HepG2 (cell line): ENCODE data around the gene ANKZF1. TPM values are rescaled to one million over a fixed set of nuclear protein-coding genes. Genes with fewer than 3 reads are reported as not detected.
A peak's percentile ranks its signal among the peaks of the same experiment; 100 is the strongest.

ENCODE experiments used
- HOXA5 ChIP-seq: sonication (generic); formaldehyde crosslinking; IDR thresholded peaks from 2 replicates; pipeline ENCODE4 v1.4.0; 2020; ENCODE audit warnings: missing genetic modification reagents
- KDM5B ChIP-seq: sonication (generic); formaldehyde crosslinking; IDR thresholded peaks from 2 replicates; pipeline ENCODE4 v1.4.0; 2020; ENCODE audit warnings: missing genetic modification reagents, mild to moderate bottlenecking, borderline replicate concordance
- KMT2A ChIP-seq: sonication (generic); formaldehyde crosslinking; IDR thresholded peaks from 2 replicates; pipeline ENCODE4 v1.4.0; 2020; ENCODE audit warnings: missing genetic modification reagents
- NFYC ChIP-seq: IDR thresholded peaks from 2 replicates; pipeline ENCODE4 v1.6.1; 2016; ENCODE audit warnings: missing genetic modification reagents, missing compliant biosample characterization
- PAX8 ChIP-seq: sonication (generic); formaldehyde crosslinking; IDR thresholded peaks from 2 replicates; pipeline ENCODE4 v1.8.0; 2022; ENCODE audit warnings: mild to moderate bottlenecking, missing genetic modification reagents, borderline replicate concordance
- STAT5B ChIP-seq: sonication (generic); formaldehyde crosslinking; IDR thresholded peaks from 2 replicates; pipeline ENCODE4 v1.4.0; 2020; ENCODE audit warnings: missing genetic modification reagents
- TAF1 ChIP-seq: sonication (generic); formaldehyde crosslinking; IDR thresholded peaks from 2 replicates; pipeline ENCODE4 v1.4.0; 2020; ENCODE audit warnings: missing genetic modification reagents
- THAP11 ChIP-seq: IDR thresholded peaks from 2 replicates; pipeline ENCODE4 v1.6.1; 2016; ENCODE audit warnings: missing biosample characterization, missing genetic modification reagents
- TOE1 ChIP-seq: sonication (generic); formaldehyde crosslinking; IDR thresholded peaks from 2 replicates; pipeline ENCODE4 v1.4.0; 2020; ENCODE audit warnings: mild to moderate bottlenecking, missing genetic modification reagents
- TOPORS ChIP-seq: sonication (generic); formaldehyde crosslinking; IDR thresholded peaks from 2 replicates; pipeline ENCODE4 v1.8.0; 2023; ENCODE audit warnings: mild to moderate bottlenecking, missing genetic modification reagents
- ZFP37 ChIP-seq: sonication (generic); formaldehyde crosslinking; IDR thresholded peaks from 2 replicates; pipeline ENCODE4 v1.4.0; 2020; ENCODE audit warnings: missing genetic modification reagents, borderline replicate concordance
- ZNF138 ChIP-seq: sonication (generic); formaldehyde crosslinking; IDR thresholded peaks from 2 replicates; pipeline ENCODE4 v1.5.0; 2020; ENCODE audit warnings: mild to moderate bottlenecking, low read depth, missing genetic modification reagents
- ZNF143 ChIP-seq: sonication (generic); formaldehyde crosslinking; IDR thresholded peaks from 2 replicates; pipeline ENCODE4 v1.4.0; 2020; ENCODE audit warnings: missing genetic modification reagents
- ZNF224 ChIP-seq: sonication (generic); formaldehyde crosslinking; IDR thresholded peaks from 2 replicates; pipeline ENCODE4 v1.5.0; 2020; ENCODE audit warnings: mild to moderate bottlenecking, missing genetic modification reagents
- ZNF383 ChIP-seq: sonication (generic); formaldehyde crosslinking; IDR thresholded peaks from 2 replicates; pipeline ENCODE4 v1.4.0; 2020; ENCODE audit warnings: missing genetic modification reagents, mild to moderate bottlenecking, borderline replicate concordance
- ZNF550 ChIP-seq: sonication (generic); formaldehyde crosslinking; IDR thresholded peaks from 2 replicates; pipeline ENCODE4 v1.4.0; 2020; ENCODE audit warnings: mild to moderate bottlenecking, missing genetic modification reagents, borderline replicate concordance
- ZNF616 ChIP-seq: sonication (generic); formaldehyde crosslinking; IDR thresholded peaks from 2 replicates; pipeline ENCODE4 v1.5.0; 2020; ENCODE audit warnings: low read depth, mild to moderate bottlenecking, missing genetic modification reagents
- ZNF761 ChIP-seq: sonication (generic); formaldehyde crosslinking; conservative IDR thresholded peaks from 2 replicates; pipeline ENCODE4 v1.4.0; 2020; ENCODE audit warnings: mild to moderate bottlenecking, missing genetic modification reagents
- ZNF816 ChIP-seq: sonication (generic); formaldehyde crosslinking; IDR thresholded peaks from 2 replicates; pipeline ENCODE4 v1.8.0; 2022; ENCODE audit warnings: missing genetic modification reagents, mild to moderate bottlenecking, borderline replicate concordance
- polyA plus RNA-seq, 8 experiments: library from polyadenylated mRNA; depleted of rRNA in 3 of 8; stranded (reverse) in 7 of 8; unstranded in 1 of 8; fragments of >200 nt; fragmentation: Illumina TruSeq in 4 of 8; extraction: Trizol in 4 of 8; gene quantifications; 2 replicates each; pipeline versions ENCODE4 v1.2.1 to v1.2.3, GENCODE V29; 2011 to 2016; ENCODE audit warnings: low read depth in 4 of 8, missing spikeins in 1 of 8, mixed read lengths in 1 of 8; ENCODE audit not compliant: insufficient read depth in 1 of 8
- total RNA-seq, 5 experiments: library from RNA; depleted of rRNA; stranded (reverse); fragments of >200 nt; fragmentation: Illumina TruSeq; extraction: Trizol; gene quantifications; 2 replicates each; pipeline ENCODE4 v1.2.3, GENCODE V29; 2016; ENCODE audit warnings: low read depth in 1 of 5
- TF ChIP-seq, protein P1 (sequence below): sonication (generic); formaldehyde crosslinking; IDR thresholded peaks from 2 replicates; pipeline ENCODE4 v1.4.0; 2020; ENCODE audit warnings: mild to moderate bottlenecking, missing genetic modification reagents
- TF ChIP-seq, protein P2 (sequence below): sonication (generic); formaldehyde crosslinking; IDR thresholded peaks from 2 replicates; pipeline ENCODE4 v1.5.1; 2020; ENCODE audit warnings: missing genetic modification reagents, mild to moderate bottlenecking, borderline replicate concordance
- TF ChIP-seq, protein P3 (sequence below): sonication (generic); formaldehyde crosslinking; IDR thresholded peaks from 2 replicates; pipeline ENCODE4 v1.4.0; 2020; ENCODE audit warnings: missing genetic modification reagents, borderline replicate concordance
- TF ChIP-seq, protein P4 (sequence below): sonication (generic); formaldehyde crosslinking; IDR thresholded peaks from 2 replicates; pipeline ENCODE4 v1.8.0; 2022; ENCODE audit warnings: mild to moderate bottlenecking, missing genetic modification reagents

The ANKZF1 gene
- total and polyA plus RNA-seq, 2 of the 13 experiments (the other 11 are each of a cell fraction or from before 2014, with no cell fraction given) = 25.3 to 128 TPM

DNA sequence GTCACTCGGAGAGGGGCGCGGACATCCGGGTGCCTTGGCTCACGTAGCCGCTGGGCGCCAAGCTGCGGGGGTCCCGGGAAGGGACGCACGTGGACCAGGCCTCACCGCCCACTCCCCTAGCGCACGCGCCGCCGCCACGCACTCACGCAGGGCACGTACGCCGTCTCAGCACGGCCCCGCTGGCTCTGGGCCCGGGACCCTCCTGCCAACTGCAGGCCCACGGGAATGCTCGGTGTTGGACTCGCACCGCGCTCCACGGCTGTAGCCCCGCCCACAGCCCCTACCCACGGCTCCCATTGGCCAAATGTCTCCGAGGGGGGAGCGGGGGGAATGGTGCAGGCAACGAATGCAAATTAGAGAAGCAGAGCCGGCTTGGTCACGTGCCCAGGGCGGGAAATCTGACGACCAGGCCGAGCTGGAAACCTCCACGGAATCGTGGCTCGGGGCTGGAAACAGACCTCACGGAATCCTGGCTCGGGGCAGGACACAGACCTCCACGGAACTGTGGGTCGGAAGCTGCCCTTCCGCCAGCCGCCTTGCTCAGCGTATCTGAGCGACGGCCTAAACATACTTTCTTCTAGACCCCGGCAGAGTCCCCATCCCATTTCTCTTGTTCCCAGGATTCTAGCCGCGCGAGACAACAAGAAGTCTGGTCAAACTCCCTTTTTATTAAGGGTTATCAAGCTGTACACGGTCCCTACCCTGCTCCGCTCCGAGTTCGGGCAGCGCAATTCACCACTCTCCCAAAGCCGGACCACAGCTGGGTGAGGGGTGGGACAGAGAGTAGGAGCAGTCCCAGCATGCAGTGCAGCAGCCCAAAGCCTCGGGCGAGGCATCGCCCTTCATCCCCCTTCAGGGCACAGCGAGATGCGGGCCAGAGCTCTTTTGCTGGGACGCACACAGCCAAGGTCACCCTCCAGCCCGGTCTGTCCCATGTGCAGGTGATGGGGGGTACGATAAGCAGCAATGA is 10.6 kb upstream of the ANKZF1 start, which contains the start of gene ABCB6 (continued):
- TF ChIP-seq THAP11 = peak; percentile 81
- peak; percentile 95 for TF ChIP-seq ZNF616 (CRISPR knock-in tag)
- no peak for TF ChIP-seq PAX8 (CRISPR knock-in tag)
- peak; percentile 95 for TF ChIP-seq TOPORS
- TF ChIP-seq KMT2A = peak; percentile 80
- TF ChIP-seq ZNF143 = peak; percentile 60
- TF ChIP-seq ZNF761 (CRISPR knock-in tag) = peak; percentile 63; the same call in 1 of the 2 replicates
- TF ChIP-seq ZNF138 = peak; percentile 90; the same call in 1 of the 2 replicates
- no peak for TF ChIP-seq ZNF383 (CRISPR knock-in tag)
- TF ChIP-seq TAF1 (CRISPR knock-in tag) = peak; percentile 100
- no peak for TF ChIP-seq STAT5B
- TF ChIP-seq, protein P1, sequence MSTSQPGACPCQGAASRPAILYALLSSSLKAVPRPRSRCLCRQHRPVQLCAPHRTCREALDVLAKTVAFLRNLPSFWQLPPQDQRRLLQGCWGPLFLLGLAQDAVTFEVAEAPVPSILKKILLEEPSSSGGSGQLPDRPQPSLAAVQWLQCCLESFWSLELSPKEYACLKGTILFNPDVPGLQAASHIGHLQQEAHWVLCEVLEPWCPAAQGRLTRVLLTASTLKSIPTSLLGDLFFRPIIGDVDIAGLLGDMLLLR (CRISPR knock-in tag) = peak; percentile 100
- peak; percentile 67; the same call in 1 of the 2 replicates for TF ChIP-seq HOXA5
- TF ChIP-seq, protein P2, sequence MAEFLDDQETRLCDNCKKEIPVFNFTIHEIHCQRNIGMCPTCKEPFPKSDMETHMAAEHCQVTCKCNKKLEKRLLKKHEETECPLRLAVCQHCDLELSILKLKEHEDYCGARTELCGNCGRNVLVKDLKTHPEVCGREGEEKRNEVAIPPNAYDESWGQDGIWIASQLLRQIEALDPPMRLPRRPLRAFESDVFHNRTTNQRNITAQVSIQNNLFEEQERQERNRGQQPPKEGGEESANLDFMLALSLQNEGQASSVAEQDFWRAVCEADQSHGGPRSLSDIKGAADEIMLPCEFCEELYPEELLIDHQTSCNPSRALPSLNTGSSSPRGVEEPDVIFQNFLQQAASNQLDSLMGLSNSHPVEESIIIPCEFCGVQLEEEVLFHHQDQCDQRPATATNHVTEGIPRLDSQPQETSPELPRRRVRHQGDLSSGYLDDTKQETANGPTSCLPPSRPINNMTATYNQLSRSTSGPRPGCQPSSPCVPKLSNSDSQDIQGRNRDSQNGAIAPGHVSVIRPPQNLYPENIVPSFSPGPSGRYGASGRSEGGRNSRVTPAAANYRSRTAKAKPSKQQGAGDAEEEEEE (CRISPR knock-in tag) = 0 out of 2 replicates have a peak, but pooled peaks have one; percentile 81
- peak; percentile 100 for TF ChIP-seq KDM5B (CRISPR knock-in tag)
- TF ChIP-seq, protein P3, sequence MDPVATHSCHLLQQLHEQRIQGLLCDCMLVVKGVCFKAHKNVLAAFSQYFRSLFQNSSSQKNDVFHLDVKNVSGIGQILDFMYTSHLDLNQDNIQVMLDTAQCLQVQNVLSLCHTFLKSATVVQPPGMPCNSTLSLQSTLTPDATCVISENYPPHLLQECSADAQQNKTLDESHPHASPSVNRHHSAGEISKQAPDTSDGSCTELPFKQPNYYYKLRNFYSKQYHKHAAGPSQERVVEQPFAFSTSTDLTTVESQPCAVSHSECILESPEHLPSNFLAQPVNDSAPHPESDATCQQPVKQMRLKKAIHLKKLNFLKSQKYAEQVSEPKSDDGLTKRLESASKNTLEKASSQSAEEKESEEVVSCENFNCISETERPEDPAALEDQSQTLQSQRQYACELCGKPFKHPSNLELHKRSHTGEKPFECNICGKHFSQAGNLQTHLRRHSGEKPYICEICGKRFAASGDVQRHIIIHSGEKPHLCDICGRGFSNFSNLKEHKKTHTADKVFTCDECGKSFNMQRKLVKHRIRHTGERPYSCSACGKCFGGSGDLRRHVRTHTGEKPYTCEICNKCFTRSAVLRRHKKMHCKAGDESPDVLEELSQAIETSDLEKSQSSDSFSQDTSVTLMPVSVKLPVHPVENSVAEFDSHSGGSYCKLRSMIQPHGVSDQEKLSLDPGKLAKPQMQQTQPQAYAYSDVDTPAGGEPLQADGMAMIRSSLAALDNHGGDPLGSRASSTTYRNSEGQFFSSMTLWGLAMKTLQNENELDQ = no peak
- TF ChIP-seq, protein P4, sequence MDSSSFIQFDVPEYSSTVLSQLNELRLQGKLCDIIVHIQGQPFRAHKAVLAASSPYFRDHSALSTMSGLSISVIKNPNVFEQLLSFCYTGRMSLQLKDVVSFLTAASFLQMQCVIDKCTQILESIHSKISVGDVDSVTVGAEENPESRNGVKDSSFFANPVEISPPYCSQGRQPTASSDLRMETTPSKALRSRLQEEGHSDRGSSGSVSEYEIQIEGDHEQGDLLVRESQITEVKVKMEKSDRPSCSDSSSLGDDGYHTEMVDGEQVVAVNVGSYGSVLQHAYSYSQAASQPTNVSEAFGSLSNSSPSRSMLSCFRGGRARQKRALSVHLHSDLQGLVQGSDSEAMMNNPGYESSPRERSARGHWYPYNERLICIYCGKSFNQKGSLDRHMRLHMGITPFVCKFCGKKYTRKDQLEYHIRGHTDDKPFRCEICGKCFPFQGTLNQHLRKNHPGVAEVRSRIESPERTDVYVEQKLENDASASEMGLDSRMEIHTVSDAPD = peak; percentile 94; the same call in 1 of the 2 replicates
- TF ChIP-seq ZNF224 (CRISPR knock-in tag) = peak; percentile 87
- peak; percentile 84 for TF ChIP-seq NFYC (CRISPR knock-in tag)
- TF ChIP-seq ZNF550 (CRISPR knock-in tag) = peak; percentile 59; the same call in 1 of the 2 replicates
- peak; percentile 96; the same call in 1 of the 2 replicates for TF ChIP-seq ZFP37 (CRISPR knock-in tag)
- TF ChIP-seq TOE1 (CRISPR knock-in tag) = peak; percentile 78; the same call in 1 of the 2 replicates
- peak; percentile 62; the same call in 1 of the 2 replicates for TF ChIP-seq ZNF816 (CRISPR knock-in tag)
